ENCODE measurements around the gene KCNMA1. TPM values are rescaled to one million over a fixed set of nuclear protein-coding genes. Genes with fewer than 3 reads are reported as not detected.
"Not testable (repeated sequence)": the region's sequence is repeated elsewhere in the genome, so short reads cannot be mapped to it uniquely, and the experiment has no call there.

Gene KCNMA1
- total RNA-seq, 1 donor from 2014 or later: not detected

- Mint-ChIP-seq H3K4me3 (no peak overlapping the region), H3K9me3 (no peaks in the 10 kb centered on the region), H3K27ac (no peak overlapping the region), H3K36me3 (ENCODE audit: low read depth) (no peaks in the 10 kb centered on the region), H3K4me1 (no peaks in the 10 kb centered on the region), H3K27me3 (no peaks in the 10 kb centered on the region)
- DNase-seq: no peak
- intact Hi-C loops (cut with micrococcal nuclease): loop anchor here (10.0 kb wide), 1 partner anchor 253 kb away; no protein-coding TSS in a partner anchor
Measured at GRCh38 chr10:77392236-77392721, 245.3 kb downstream of the KCNMA1 start.

DNA sequence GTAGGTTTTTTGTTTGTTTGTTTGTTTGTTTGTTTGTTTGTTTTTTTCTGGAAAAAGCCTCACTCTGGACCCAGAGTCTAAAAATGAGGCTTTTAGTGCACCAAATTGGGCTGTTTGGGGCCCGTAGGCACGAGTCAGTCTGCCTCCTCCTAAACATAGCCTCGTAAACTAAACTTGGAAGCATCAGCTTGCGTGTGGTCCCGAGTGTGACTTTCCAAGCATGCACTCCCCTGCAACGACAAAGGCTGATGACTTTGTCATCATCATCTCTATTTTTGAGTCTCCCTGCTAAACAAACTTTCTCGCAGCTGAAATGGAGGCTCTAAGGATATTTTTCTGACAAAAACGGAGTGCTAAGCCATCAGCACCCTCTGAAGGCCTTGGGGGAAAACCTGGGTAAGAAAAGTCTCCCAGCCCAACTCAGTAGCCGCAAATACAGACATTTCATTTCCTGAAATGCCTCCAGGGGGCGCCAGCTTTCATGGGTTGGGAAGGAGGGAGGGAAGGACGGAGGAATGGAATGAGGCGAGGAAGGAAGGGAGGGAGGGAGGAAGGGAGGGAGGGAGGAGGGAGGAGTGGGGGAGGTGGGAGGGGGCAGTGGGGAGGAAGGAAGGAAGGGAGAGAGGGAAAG, 245.9 kb downstream of the KCNMA1 start:
- H3K4me3 Mint-ChIP-seq: no peak overlapping the region

DNA sequence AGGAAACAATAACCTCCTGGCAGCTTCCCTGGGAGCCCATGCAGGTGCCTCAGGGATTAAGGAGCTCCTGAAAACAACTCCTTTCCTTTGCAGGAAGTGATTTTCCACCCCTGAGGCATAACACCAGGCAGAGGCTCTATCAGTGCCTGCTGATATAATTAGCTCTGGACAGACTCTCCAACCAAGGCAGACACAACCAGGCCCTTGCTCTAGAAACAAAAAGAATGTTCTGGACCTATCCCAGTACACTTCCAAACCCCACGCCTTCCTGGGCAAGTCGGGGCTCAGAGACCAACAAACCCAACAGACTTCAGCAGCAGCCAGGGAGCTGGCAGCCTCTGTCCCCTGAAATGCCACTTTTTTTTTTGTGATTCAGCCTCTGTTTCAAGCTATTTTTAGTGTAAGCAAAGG, 247.1 kb downstream of the KCNMA1 start:
- H3K4me1 Mint-ChIP-seq: peaks cover 5% of the 10 kb centered on the region
- H3K36me3 Mint-ChIP-seq (ENCODE audit: low read depth): no peaks in the 10 kb centered on the region
- DNase-seq: no peak
- peaks cover 3% of the 10 kb centered on the region for H3K27me3 Mint-ChIP-seq
- no peaks in the 10 kb centered on the region for H3K9me3 Mint-ChIP-seq
- no peak overlapping the region for H3K4me3 Mint-ChIP-seq
- intact Hi-C loops (cut with micrococcal nuclease): loop anchor here (10.0 kb wide), 1 partner anchor 254 kb away; no protein-coding TSS in a partner anchor
- H3K27ac Mint-ChIP-seq: no peak overlapping the region

More for the DNA sequence above, 245.9 kb downstream of the KCNMA1 start:
- Mint-ChIP-seq H3K4me1 (peaks cover 4% of the 10 kb centered on the region), H3K9me3 (no peaks in the 10 kb centered on the region), H3K27ac (no peak overlapping the region), H3K36me3 (ENCODE audit: low read depth) (no peaks in the 10 kb centered on the region), H3K27me3 (peaks cover 3% of the 10 kb centered on the region)
- DNase-seq: peak; percentile 74
- intact Hi-C loops (cut with micrococcal nuclease): loop anchor here (10.0 kb wide), 1 partner anchor 253 kb away; no protein-coding TSS in a partner anchor

GRCh38 chr10:77388571-77389100, 249.0 kb downstream of the KCNMA1 start:
- no peaks in the 10 kb centered on the region for H3K9me3 Mint-ChIP-seq
- intact Hi-C loops (cut with micrococcal nuclease): no loop called here
- H3K4me3 Mint-ChIP-seq: no peak overlapping the region
- no peak for DNase-seq
- H3K4me1 Mint-ChIP-seq: peaks cover 5% of the 10 kb centered on the region
- H3K27me3 Mint-ChIP-seq: peaks cover 3% of the 10 kb centered on the region
- H3K36me3 Mint-ChIP-seq (ENCODE audit: low read depth): no peaks in the 10 kb centered on the region
- H3K27ac Mint-ChIP-seq: no peak overlapping the region

- H3K27me3 Mint-ChIP-seq; H3K27ac Mint-ChIP-seq; H3K4me3 Mint-ChIP-seq; DNase-seq; H3K4me1 Mint-ChIP-seq; H3K36me3 Mint-ChIP-seq (ENCODE audit: low read depth); H3K9me3 Mint-ChIP-seq; intact Hi-C loops (cut with micrococcal nuclease): not testable (repeated sequence)
Measured at GRCh38 chr10:77387701-77388100, 249.9 kb downstream of the KCNMA1 start.

- intact Hi-C loops (cut with micrococcal nuclease): no loop called here
- no peak for DNase-seq
- H3K4me1 Mint-ChIP-seq: peaks cover 5% of the 10 kb centered on the region
- no peaks in the 10 kb centered on the region for H3K9me3 Mint-ChIP-seq
- H3K36me3 Mint-ChIP-seq (ENCODE audit: low read depth): no peaks in the 10 kb centered on the region
- no peak overlapping the region for H3K4me3 Mint-ChIP-seq
- peaks cover 3% of the 10 kb centered on the region for H3K27me3 Mint-ChIP-seq
- no peak overlapping the region for H3K27ac Mint-ChIP-seq
Measured at GRCh38 chr10:77387247-77387646, 250.4 kb downstream of the KCNMA1 start.

GRCh38 chr10:77386838-77387237, 250.8 kb downstream of the KCNMA1 start:
- Mint-ChIP-seq H3K36me3 (ENCODE audit: low read depth) (no peaks in the 10 kb centered on the region), H3K27ac (no peak overlapping the region), H3K9me3 (no peaks in the 10 kb centered on the region), H3K4me3 (no peak overlapping the region), H3K27me3 (peaks cover 4% of the 10 kb centered on the region), H3K4me1 (peaks cover 5% of the 10 kb centered on the region)
- DNase-seq: no peak
- intact Hi-C loops (cut with micrococcal nuclease): no loop called here

- no peak overlapping the region for H3K27ac Mint-ChIP-seq
- H3K36me3 Mint-ChIP-seq (ENCODE audit: low read depth): no peaks in the 10 kb centered on the region
- peaks cover 4% of the 10 kb centered on the region for H3K27me3 Mint-ChIP-seq
- intact Hi-C loops (cut with micrococcal nuclease): no loop called here
- H3K4me3 Mint-ChIP-seq: no peak overlapping the region
- peaks cover 5% of the 10 kb centered on the region for H3K4me1 Mint-ChIP-seq
- H3K9me3 Mint-ChIP-seq: no peaks in the 10 kb centered on the region
- no peak for DNase-seq
Measured at GRCh38 chr10:77386365-77386764, 251.2 kb downstream of the KCNMA1 start.

DNA sequence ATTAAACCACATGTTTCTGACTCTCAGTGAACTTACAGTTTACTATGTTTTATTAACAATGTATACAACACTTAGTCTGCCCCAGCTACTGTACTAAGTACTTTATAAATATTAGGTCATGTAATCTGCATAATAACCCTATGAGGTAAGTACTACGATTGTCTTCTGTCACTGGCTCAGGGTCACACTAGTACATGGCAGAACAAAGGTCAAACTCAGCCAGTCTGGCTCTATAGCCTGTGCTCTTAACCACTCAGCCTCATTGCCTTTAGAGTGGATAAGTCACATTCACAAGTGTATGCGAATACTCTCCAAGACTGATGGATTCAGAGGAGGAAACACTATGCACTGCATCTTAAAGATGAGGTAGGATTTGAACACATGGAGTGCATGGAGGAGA, 252.3 kb downstream of the KCNMA1 start:
- Mint-ChIP-seq H3K27ac (no peak overlapping the region), H3K27me3 (peaks cover 9% of the 10 kb centered on the region), H3K4me1 (peaks cover 5% of the 10 kb centered on the region), H3K36me3 (ENCODE audit: low read depth) (no peaks in the 10 kb centered on the region), H3K4me3 (no peak overlapping the region), H3K9me3 (no peaks in the 10 kb centered on the region)
- intact Hi-C loops (cut with micrococcal nuclease): no loop called here
- DNase-seq: no peak

DNA sequence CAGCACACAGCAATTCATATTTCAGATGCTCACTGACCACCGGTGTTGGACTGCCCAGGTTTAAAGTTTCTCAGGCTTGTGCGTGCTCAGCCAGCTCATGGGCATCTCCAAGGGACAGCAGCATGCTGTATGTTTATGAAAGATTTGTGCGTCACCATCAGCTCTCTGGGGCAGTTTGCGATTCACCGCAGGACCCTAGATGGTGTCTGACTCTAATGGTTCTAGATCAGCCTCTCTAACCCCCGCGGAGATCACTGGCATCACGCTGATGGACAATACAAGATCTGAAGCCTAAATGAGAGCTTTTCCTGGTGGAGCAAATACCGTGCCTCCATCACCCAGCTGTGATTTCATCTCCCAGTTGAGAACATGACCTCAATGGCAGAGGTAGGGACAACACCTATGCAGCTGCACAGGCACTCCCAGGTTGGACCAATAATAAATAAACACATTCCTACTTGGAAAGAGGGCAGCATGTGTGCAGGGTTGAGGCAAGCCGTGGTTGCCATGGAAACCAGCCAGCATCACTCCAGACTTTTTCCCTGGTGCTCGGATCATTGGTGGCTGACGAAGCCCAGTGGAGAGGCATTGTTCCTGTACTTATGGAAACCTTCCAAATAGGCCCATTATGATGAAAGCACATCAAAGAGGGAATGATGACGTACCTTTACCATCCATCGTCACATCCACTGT, 253.6 kb downstream of the KCNMA1 start:
- no peak overlapping the region for H3K27ac Mint-ChIP-seq
- no peaks in the 10 kb centered on the region for H3K9me3 Mint-ChIP-seq
- intact Hi-C loops (cut with micrococcal nuclease): no loop called here
- DNase-seq: no peak
- H3K36me3 Mint-ChIP-seq (ENCODE audit: low read depth): no peaks in the 10 kb centered on the region
- no peak overlapping the region for H3K4me3 Mint-ChIP-seq
- H3K4me1 Mint-ChIP-seq: peaks cover 5% of the 10 kb centered on the region
- H3K27me3 Mint-ChIP-seq: peaks cover 14% of the 10 kb centered on the region

- intact Hi-C loops (cut with micrococcal nuclease): no loop called here
- Mint-ChIP-seq H3K9me3 (no peaks in the 10 kb centered on the region), H3K27me3 (peaks cover 11% of the 10 kb centered on the region), H3K36me3 (ENCODE audit: low read depth) (no peaks in the 10 kb centered on the region), H3K27ac (no peak overlapping the region), H3K4me3 (no peak overlapping the region), H3K4me1 (peaks cover 1% of the 10 kb centered on the region)
- DNase-seq: no peak
Measured at GRCh38 chr10:77381750-77382149, 255.9 kb downstream of the KCNMA1 start.

GRCh38 chr10:77380723-77381122, 256.9 kb downstream of the KCNMA1 start:
- H3K9me3 Mint-ChIP-seq: no peaks in the 10 kb centered on the region
- H3K4me1 Mint-ChIP-seq: no peaks in the 10 kb centered on the region

GRCh38 chr10:77380191-77380590, 257.4 kb downstream of the KCNMA1 start:
- H3K27ac Mint-ChIP-seq: no peak overlapping the region
- intact Hi-C loops (cut with micrococcal nuclease): no loop called here
- H3K4me1 Mint-ChIP-seq: no peaks in the 10 kb centered on the region

More at GRCh38 chr10:77380723-77381122, 256.9 kb downstream of the KCNMA1 start:
- Mint-ChIP-seq H3K36me3 (ENCODE audit: low read depth) (no peaks in the 10 kb centered on the region), H3K4me3 (no peak overlapping the region), H3K27ac (no peak overlapping the region), H3K27me3 (peaks cover 11% of the 10 kb centered on the region)
- no peak for DNase-seq
- intact Hi-C loops (cut with micrococcal nuclease): no loop called here

More at GRCh38 chr10:77380191-77380590, 257.4 kb downstream of the KCNMA1 start:
- Mint-ChIP-seq H3K36me3 (ENCODE audit: low read depth) (no peaks in the 10 kb centered on the region), H3K9me3 (no peaks in the 10 kb centered on the region), H3K4me3 (no peak overlapping the region), H3K27me3 (peaks cover 11% of the 10 kb centered on the region)
- DNase-seq: no peak
